Measurements from ENCODE around the gene CRISPLD2.
"Not testable (repeated sequence)": the region's sequence is repeated elsewhere in the genome, so short reads cannot be mapped to it uniquely, and the experiment has no call there.

The CRISPLD2 gene

DNA sequence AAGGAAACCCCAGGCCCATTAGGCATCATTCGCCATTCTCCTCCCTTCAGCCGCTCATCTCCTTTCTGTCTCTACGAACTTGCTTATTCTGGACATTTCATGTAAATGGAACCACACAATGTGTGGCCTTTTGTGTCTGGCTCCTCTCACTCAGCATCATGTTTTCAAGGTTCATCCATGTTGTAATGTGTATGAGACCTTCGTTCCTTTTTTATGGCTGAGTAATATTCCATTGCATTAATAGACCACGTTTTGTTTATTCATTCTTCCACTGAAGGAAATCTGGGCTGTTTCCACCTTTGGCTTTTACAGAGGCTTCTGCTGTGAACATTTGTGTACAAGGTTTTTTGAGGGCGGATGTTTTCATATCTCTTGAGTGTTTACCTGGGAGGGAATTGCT, 3.2 kb downstream of the CRISPLD2 start:
- no peak for DNase-seq

DNA sequence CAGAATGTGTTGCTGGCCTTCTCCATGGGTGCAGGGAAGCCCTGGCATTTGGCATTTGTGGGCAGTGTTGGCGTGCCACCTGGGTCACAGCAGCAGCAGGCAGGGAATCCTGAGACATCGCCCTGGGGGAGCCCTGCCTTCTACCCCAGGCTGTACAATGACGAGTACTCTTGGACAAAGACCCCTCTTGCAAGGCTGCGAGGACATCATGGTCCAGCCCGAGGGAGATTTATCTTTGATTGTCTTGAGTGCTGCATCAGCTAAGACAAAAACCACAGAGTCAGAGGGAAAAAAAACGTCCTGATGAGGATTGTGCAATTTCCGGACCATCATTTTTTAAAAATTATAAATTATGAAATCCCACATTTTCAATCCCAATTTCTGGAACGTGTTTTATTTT, 3.7 kb downstream of the CRISPLD2 start:
- no peak for DNase-seq

DNA sequence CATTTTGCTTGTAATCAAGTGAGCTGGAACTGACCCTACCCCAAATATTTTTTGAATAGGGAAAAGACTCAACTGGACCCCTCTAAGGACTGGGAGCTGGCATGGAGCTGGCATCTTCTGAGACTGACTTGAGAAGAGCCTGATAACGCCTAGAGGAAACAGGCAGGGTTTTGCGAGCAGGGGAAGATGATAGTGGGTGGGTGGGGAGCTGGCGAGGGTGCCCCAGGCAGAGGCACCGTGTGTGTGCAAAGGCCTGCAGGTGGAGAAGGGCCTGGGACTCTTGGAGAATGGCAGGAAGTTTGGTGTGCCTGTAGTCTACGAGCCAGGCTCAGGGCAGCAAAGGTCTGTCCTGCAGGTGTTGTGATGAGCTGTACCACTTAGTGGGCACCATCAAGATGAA, 4.1 kb downstream of the CRISPLD2 start:
- no peak for DNase-seq

- DNase-seq = no peak
These were observed 6.2 kb downstream of the CRISPLD2 start for GRCh38 chr16:84825896-84826557.

- DNase-seq = no peak
These were observed 6.8 kb downstream of the CRISPLD2 start for GRCh38 chr16:84826558-84826941.

- DNase-seq = no peak
These were observed 7.4 kb downstream of the CRISPLD2 start for GRCh38 chr16:84827131-84827574.

GRCh38 chr16:84827897-84828296, 8.1 kb downstream of the CRISPLD2 start:
- DNase-seq = no peak

DNA sequence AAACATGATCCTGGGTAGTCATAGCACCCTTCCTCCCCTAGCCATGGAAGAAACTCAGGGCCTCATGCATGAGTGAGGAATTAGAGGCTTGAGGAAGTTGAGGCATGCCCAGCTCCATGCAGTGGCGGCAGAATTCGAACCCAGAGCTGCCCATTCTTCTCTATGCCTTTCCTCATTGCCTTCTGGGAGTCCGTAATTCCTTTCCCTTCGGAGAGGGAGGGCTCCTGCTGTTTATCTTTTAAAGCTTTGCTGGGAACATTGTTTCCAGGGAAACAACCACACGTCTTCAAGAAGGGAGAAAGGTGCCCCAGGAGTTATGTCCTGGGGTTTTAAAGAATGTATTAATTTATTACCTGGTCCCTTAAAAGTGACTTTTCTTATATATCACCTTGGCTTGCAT, 8.5 kb downstream of the CRISPLD2 start:
- no peak for DNase-seq

GRCh38 chr16:84829168-84829965, 9.6 kb downstream of the CRISPLD2 start:
- peak; percentile 41 for DNase-seq

- no peak for DNase-seq
These were observed 11.1 kb downstream of the CRISPLD2 start for GRCh38 chr16:84830765-84831384.

DNA sequence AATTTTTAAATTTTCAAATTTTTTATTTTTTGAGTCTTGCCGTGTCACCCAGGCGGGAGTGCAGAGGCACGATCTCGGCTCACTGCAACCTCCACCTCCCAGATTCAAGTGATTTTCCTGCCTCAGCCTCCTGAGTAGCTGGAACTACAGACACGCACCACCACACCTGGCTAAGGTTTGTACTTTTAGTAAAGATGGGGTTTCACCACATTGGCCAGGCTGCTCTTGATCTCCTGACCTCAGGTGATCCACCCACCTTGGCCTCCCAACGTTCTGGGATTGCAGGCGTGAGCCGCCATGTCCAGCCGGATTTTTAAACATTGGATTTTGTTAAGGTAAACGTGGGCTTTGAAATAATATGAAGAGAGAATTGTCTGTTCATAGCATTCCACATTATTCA, 11.9 kb downstream of the CRISPLD2 start:
- not testable (repeated sequence) for DNase-seq

GRCh38 chr16:84832488-84833143, 12.8 kb downstream of the CRISPLD2 start:
- peak; percentile 39 for DNase-seq

DNA sequence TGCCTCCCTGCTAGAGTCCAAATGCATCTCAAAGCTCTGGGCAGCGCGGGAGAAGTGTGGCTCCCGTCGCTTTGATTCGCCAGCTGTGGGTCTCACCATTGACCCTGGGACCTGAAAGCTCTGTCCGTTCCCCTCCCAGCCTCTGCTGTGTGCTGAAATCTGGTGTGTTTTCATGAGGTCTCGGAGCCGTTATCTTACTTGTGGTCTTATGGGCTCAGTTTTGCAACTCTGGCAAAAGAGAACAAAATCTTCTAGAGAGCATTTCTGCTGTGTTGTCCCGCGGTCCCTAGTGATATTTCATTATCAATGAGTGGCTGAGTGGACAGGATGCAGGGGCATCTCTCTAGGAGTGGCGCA, 13.3 kb downstream of the CRISPLD2 start:
- no peak for DNase-seq

DNA sequence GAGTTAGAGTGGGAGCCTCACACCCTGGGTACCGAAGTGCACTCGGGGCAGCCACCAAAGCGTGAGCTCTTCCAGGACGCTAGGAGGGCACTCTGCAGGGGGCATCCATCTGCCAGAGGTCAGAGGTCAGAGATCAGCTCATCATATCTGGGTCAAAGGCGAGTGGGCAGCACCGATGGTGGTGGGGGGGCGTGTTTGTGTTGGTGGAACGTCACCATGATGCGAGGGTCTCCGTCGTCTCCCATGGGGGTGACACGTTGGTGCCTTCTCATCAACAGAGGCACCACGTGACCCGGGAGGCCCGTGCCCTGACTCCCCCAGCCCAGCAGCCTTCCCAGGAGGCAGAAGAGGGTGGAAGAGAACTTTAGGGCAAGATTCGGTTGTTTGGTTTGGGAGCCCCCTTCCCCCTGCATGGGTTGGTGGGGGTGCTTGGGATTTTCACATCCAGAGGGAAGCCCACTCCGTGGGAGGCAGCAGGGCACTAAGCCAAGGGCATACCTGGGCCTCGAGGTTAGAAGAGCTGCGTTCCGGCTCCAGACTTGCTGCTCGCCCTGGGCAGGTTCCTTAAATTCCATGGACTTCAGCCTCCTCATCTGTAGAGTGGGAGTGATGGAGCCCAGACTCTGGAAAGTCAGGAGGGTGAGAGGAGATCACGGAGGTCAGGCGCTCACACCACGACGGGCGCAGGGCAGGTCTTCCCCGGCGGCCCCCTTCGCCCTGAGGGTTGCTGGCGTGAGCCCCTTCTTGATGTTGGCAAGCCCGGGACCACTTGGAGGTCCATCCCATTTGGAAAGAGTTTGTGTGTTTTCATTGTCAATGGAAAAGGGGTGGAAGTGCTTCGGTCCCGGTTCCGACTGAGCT, 14.0 kb downstream of the CRISPLD2 start:
- no peak for DNase-seq

- DNase-seq = no peak
These were observed 14.6 kb downstream of the CRISPLD2 start for GRCh38 chr16:84834403-84834772.

DNA sequence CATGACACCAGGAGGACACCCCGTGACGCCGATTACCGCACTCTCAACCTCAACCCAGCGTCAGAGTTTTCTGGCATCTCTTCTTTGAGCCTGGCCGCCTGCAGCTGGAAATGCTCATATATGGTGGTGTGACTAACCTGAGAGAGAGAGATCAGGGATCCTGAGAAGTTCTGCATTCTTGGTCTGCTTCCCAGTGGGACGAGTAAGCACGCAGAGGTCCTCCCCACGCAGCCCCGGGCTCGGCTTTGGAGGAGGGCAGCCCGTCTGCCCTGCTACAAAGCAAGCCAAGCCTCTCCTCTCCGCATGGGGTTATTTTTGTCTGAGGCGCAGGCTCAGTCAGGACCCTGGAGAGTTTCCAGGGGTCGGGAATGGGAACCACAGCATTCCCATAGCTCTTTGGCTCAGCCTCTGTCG, 16.5 kb downstream of the CRISPLD2 start:
- DNase-seq = peak; percentile 90

DNA sequence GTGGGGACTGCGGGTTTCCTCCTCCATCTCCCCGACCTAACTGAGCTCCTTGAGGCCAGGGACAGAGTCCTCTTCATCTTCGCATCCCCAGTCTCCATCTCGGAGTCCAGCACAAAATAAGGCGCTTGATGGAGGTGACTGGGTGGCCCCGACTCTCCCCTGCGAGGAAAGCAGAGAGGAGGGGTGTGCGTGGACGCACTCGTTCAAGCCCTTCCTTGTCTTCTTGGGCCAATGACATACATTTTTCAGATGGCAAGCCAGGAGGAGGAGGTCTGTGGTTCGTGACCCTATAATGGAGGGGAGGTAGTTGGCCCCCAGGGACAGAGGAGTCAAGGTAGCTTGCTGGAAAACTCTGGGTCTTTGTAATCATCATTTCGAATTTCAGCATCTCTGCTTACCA, 17.2 kb downstream of the CRISPLD2 start:
- DNase-seq = no peak

GRCh38 chr16:84838383-84838948, 18.7 kb downstream of the CRISPLD2 start:
- no peak for DNase-seq

DNA sequence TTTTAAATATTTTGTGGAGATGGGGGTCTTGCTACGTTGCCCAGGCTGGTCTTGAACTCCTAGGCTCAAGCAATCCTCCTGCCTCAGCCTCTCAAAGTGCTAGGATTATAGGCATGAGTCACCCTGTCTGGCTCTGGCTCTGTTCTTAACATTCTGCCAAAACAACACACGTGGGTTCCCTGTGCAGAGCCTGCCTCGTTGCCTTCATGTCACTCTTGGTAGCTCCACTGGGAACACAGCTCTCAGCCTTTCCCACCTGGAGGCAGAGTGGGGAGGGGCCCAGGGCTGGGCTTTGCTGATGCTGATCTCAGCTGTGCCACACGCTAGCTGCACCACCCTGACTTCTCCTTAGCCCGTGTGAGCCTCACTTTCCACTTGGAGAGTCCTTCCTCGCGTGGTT, 19.3 kb downstream of the CRISPLD2 start:
- no peak for DNase-seq

DNA sequence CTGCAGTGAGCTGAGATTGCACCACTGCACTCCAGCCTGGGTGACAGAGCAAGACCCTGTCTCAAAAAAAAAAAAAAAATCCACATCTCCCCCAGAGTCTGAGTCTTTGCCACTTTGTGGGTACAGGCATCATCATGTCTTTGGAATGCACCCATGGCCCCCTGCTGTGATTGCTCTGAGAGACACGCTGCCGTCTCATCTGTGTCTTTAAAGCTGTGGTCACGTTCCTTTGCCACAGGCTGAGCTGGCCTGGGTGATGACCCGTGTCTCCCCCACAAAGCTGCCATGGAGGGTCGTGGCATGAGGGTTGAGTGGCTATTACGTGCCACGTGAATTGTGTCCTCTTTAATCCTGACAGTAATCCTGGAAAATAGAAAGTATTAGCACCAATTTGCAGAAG, 20.2 kb downstream of the CRISPLD2 start:
- peak; percentile 77 for DNase-seq

DNA sequence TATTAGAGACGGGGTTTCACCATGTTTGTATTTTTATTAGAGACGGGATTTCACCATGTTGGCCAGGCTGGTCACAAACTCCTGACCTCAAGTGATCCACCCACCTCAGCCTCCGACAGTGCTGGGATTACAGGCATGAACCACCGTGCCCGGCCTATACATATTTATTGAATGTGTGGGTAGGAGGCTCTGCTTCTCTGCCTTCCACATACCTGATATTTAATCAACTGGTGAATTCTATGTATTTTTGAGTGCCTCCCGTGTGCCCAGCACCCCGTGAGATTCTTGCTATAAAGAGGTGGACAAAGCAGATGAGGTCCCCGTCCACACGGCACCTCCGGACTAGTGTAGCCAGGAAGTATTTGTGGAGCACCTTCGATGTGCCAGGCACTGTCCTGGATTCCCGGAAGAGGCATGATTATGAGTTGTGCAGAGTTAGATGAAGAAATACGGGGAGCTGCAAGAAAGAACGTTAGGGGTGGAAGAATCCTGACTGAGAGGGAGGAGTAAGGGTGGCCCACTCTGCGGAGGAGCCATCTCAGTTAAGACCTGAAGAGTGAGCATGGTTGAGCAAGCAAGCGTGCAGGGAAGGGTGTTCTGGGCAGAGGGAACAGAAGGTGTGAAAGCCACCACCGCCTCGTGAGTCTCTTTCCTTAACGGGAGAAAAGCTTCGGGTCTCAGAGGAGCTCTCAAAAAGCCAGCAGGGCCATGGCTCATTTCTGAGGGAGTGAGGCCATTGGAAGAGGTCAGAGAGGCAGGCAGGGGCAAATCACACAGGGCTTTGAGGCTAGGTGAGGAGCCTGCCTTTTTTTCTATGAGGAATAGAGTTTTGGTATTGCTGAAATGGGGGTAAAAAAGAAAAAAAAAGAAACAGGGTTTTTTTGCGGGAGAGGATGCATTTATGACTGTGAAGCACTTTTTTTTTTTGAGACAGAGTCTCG, 21.2 kb downstream of the CRISPLD2 start:
- DNase-seq = no peak
